Suprapubic skin (tissue), 3 donors: ENCODE data around the gene IL17RA.

ENCODE experiments used
- EP300 ChIP-seq: sonication (generic); formaldehyde crosslinking; IDR thresholded peaks from one replicate; pipeline ENCODE4 v1.6.1; 2017; ENCODE audit warnings: antibody characterized with exemption
- TF ChIP-seq, protein P1 (sequence below), 2 donors: fragments of 200-600 bp in 1 of 2; fragments of 450-650 bp in 1 of 2; sonication (generic) in 1 of 2; IDR thresholded peaks; one replicate each; pipeline ENCODE4 v1.5.1; 2016 to 2019; ENCODE audit warnings: antibody characterized with exemption in 2 of 2, mild to moderate bottlenecking in 1 of 2, moderate library complexity in 1 of 2

GRCh38 chr22:17135153-17135760 is 50.5 kb downstream of the IL17RA start:
- TF ChIP-seq, protein P1, sequence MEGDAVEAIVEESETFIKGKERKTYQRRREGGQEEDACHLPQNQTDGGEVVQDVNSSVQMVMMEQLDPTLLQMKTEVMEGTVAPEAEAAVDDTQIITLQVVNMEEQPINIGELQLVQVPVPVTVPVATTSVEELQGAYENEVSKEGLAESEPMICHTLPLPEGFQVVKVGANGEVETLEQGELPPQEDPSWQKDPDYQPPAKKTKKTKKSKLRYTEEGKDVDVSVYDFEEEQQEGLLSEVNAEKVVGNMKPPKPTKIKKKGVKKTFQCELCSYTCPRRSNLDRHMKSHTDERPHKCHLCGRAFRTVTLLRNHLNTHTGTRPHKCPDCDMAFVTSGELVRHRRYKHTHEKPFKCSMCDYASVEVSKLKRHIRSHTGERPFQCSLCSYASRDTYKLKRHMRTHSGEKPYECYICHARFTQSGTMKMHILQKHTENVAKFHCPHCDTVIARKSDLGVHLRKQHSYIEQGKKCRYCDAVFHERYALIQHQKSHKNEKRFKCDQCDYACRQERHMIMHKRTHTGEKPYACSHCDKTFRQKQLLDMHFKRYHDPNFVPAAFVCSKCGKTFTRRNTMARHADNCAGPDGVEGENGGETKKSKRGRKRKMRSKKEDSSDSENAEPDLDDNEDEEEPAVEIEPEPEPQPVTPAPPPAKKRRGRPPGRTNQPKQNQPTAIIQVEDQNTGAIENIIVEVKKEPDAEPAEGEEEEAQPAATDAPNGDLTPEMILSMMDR (IDR thresholded peaks at IDR 0.05), result no peak
- no peak for TF ChIP-seq EP300
